Thyroid gland (tissue), 4 donors: ENCODE results near the gene EXOC4.

ENCODE experiments used
- CTCF ChIP-seq, 6 experiments: fragments of 200-600 bp in 3 of 6; fragments of 450-650 bp in 3 of 6; sonication (generic) in 3 of 6; IDR thresholded peaks; one replicate each; pipeline ENCODE4 v1.5.1; 2016 to 2019; ENCODE audit warnings: antibody characterized with exemption in 6 of 6, mild to moderate bottlenecking in 2 of 6, inconsistent platforms in 1 of 6, moderate library complexity in 1 of 6
- POLR2A ChIP-seq, 2 donors: fragments of 450-650 bp; IDR thresholded peaks; one replicate each; pipeline ENCODE4 v1.6.1; 2017; ENCODE audit warnings: antibody characterized with exemption in 2 of 2, mild to moderate bottlenecking in 2 of 2, moderate library complexity in 1 of 2

GRCh38 chr7:133932591-133932990, 679.7 kb downstream of the EXOC4 start:
- no peak for TF ChIP-seq CTCF (IDR thresholded peaks at IDR 0.05)
- no peak for TF ChIP-seq POLR2A (IDR thresholded peaks at IDR 0.05)
